ENCODE results near the gene ZNF708.
"Not testable (repeated sequence)": the region's sequence is repeated elsewhere in the genome, so short reads cannot be mapped to it uniquely, and the experiment has no call there.

DNA sequence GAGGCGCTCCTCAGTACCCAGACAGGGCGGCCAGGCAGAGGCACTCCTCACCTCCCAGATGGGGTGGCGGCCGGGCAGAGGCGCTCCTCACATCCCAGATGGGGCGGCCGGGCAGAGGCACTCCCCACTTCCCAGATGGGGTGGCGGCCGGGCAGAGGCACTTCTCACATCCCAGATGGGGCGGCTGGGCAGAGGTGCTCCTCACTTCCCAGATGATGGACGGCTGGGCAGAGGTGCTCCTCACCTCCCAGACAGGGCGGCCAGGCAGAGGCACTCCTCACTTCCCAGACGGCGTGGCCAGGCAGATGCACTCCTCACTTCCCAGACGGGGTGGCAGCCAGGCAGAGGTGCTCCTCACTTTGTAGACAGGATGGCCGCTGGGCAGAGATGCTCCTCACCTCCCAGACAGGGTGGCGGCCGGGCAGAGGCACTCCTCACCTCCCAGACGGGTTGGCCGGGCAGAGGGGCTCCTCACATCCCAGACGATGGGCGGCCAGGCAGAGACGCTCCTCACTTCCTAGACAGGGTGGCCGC lies 68.3 kb downstream of the ZNF708 start:
- not testable (repeated sequence) for TF ChIP-seq LEF1 (IDR thresholded peaks at IDR 0.05; ENCODE audit: borderline replicate concordance); ELF4 (IDR thresholded peaks at IDR 0.05); FOXM1 (IDR thresholded peaks at IDR 0.05; ENCODE audit: borderline replicate concordance)
